ENCODE data around the gene OR52I2. TPM values are rescaled to one million over a fixed set of nuclear protein-coding genes. Genes with fewer than 3 reads are reported as not detected.

OR52I2 gene
- total RNA-seq, 1 donor from 2014 or later: not detected

- Mint-ChIP-seq H3K4me1 (no peaks in the 10 kb centered on the region), H3K4me3 (no peak overlapping the region), H3K9me3 (no peaks in the 10 kb centered on the region), H3K27me3 (ENCODE audit: low read depth) (peaks cover 31% of the 10 kb centered on the region), H3K36me3 (no peaks in the 10 kb centered on the region), H3K27ac (no peak overlapping the region)
- no peak for DNase-seq (ENCODE audit: low spot score in 2 of 2, unreplicated experiment in 2 of 2)
- no peak for TF ChIP-seq CTCF (IDR thresholded peaks at IDR 0.05; ENCODE audit: unreplicated experiment)
Measured at GRCh38 chr11:4589017-4589416, 7.5 kb downstream of the OR52I2 start.

GRCh38 chr11:4593739-4594138 is 12.2 kb downstream of the OR52I2 start, which contains the start of gene OR52I1:
Gene OR52I1, plus strand, starts transcription at chr11:4594039. Its CDS starts 0 bp downstream, at chr11:4594039.
- no peak for TF ChIP-seq CTCF (IDR thresholded peaks at IDR 0.05; ENCODE audit: unreplicated experiment)
- H3K4me1 Mint-ChIP-seq: no peaks in the 10 kb centered on the region
- H3K27ac Mint-ChIP-seq: no peak within 1 kb of the TSS
- H3K27me3 Mint-ChIP-seq (ENCODE audit: low read depth): peaks cover 5% of the 10 kb centered on the region
- no peak within 1 kb of the TSS for H3K4me3 Mint-ChIP-seq
- DNase-seq (ENCODE audit: low spot score in 2 of 2, unreplicated experiment in 2 of 2): no peak
- H3K9me3 Mint-ChIP-seq: no peaks in the 10 kb centered on the region
- H3K36me3 Mint-ChIP-seq: peaks cover 20% of the 10 kb centered on the region

GRCh38 chr11:4605057-4605456 is 23.5 kb downstream of the OR52I2 start:
- Mint-ChIP-seq H3K9me3 (no peaks in the 10 kb centered on the region), H3K27ac (no peak overlapping the region), H3K4me3 (no peak overlapping the region), H3K27me3 (ENCODE audit: low read depth) (peaks cover 4% of the 10 kb centered on the region), H3K4me1 (peaks cover 18% of the 10 kb centered on the region), H3K36me3 (peaks cover 24% of the 10 kb centered on the region)
- no peak for TF ChIP-seq CTCF (IDR thresholded peaks at IDR 0.05; ENCODE audit: unreplicated experiment)
- DNase-seq (ENCODE audit: low spot score in 2 of 2, unreplicated experiment in 2 of 2): no peak

GRCh38 chr11:4606231-4607015 is 24.9 kb downstream of the OR52I2 start:
- TF ChIP-seq CTCF (IDR thresholded peaks at IDR 0.05; ENCODE audit: unreplicated experiment): no peak
- Mint-ChIP-seq H3K4me1 (peaks cover 18% of the 10 kb centered on the region), H3K27ac (peak overlapping the region; percentile 95), H3K4me3 (peak overlapping the region; percentile 89), H3K9me3 (no peaks in the 10 kb centered on the region), H3K27me3 (ENCODE audit: low read depth) (peaks cover 4% of the 10 kb centered on the region), H3K36me3 (peaks cover 18% of the 10 kb centered on the region)
- DNase-seq (ENCODE audit: low spot score in 2 of 2, unreplicated experiment in 2 of 2): no peak

- Mint-ChIP-seq H3K36me3 (peaks cover 17% of the 10 kb centered on the region), H3K27ac (peak overlapping the region; percentile 95), H3K4me1 (peaks cover 18% of the 10 kb centered on the region), H3K27me3 (ENCODE audit: low read depth) (peaks cover 4% of the 10 kb centered on the region), H3K9me3 (no peaks in the 10 kb centered on the region), H3K4me3 (peak overlapping the region; percentile 89)
- no peak for TF ChIP-seq CTCF (IDR thresholded peaks at IDR 0.05; ENCODE audit: unreplicated experiment)
- DNase-seq (ENCODE audit: low spot score in 2 of 2, unreplicated experiment in 2 of 2): no peak
Measured at GRCh38 chr11:4607096-4607495, 25.6 kb downstream of the OR52I2 start.
